HCT116 (cell line): ENCODE data around the gene GSTM1. TPM values are rescaled to one million over a fixed set of nuclear protein-coding genes. Genes with fewer than 3 reads are reported as not detected.

Source experiments
- ATAC-seq: fragments of 200-7000 bp; cut with Tn5 transposase; 2 replicates; pipeline ENCODE4 v1.9.1; 2020; ENCODE audit warnings: mild to moderate bottlenecking, moderate library complexity
- BruUV-seq: library from RNA; stranded (reverse); fragments of 400-500 nt; replicated peaks from 2 replicates; lab custom pipeline; 2021; lab: Mats Ljungman, UMichigan
- CTCF ChIA-PET: fragments of 300-600 bp; sonication (Branson Sonifier 250); formaldehyde crosslinking; loops from one replicate; lab custom pipeline; 2021; ENCODE audit warnings: antibody characterized with exemption; lab: Charles Lee
- POLR2A ChIA-PET: fragments of 300-600, 350-600 bp; sonication (Branson Sonifier 250); formaldehyde crosslinking; loops from one replicate; lab custom pipeline; 2021; ENCODE audit warnings: antibody characterized with exemption; lab: Charles Lee
- RAD21 ChIA-PET, 2 experiments: fragments of 300-600 bp; sonication (Branson Sonifier 250); formaldehyde crosslinking; loops; one replicate each; lab custom pipeline; 2023; ENCODE audit warnings: low total read pairs in 2 of 2; ENCODE audit not compliant: uncharacterized antibody in 2 of 2, unreplicated experiment in 2 of 2, low non-redundant PET in 1 of 2; lab: Charles Lee
- DNase-seq: peaks from one replicate; pipeline ENCODE4 v3.0.0-alpha.2; 2010; ENCODE audit warnings: low read depth, low spot score
- H2AFZ ChIP-seq: fragments of 200-600 bp; shearing (Covaris generic), sonication (generic); 2 replicates; pipeline ENCODE4 v1.6.1; 2017; ENCODE audit warnings: low read depth, mixed run types, mixed read lengths, antibody characterized with exemption, low read length; ENCODE audit not compliant: poor library complexity, severe bottlenecking
- H3K27ac ChIP-seq: 2 replicates; pipeline ENCODE4 v1.5.1; 2012; ENCODE audit warnings: low read depth, low read length
- H3K27me3 ChIP-seq: fragments of 200-600 bp; sonication (generic); 2 replicates; pipeline ENCODE4 v1.6.1; 2016; ENCODE audit warnings: mixed run types, low read length, mixed read lengths; ENCODE audit not compliant: insufficient read depth
- H3K36me3 ChIP-seq, 2 experiments: fragments of 200-500 bp in 1 of 2; fragments of 200-600 bp in 1 of 2; sonication (Bioruptor generic) in 1 of 2; sonication (generic) in 1 of 2; 2 replicates each; pipeline versions ENCODE4 v1.5.1 to v1.6.1; 2014 to 2016; ENCODE audit warnings: low read length in 2 of 2, inconsistent platforms in 1 of 2, mixed read lengths in 1 of 2, mixed run types in 1 of 2; ENCODE audit not compliant: insufficient read depth in 2 of 2, control insufficient read depth in 1 of 2
- H3K4me1 ChIP-seq, 2 experiments: fragments of 200-600 bp in 1 of 2; sonication (generic) in 1 of 2; 2 replicates each; pipeline versions ENCODE4 v1.5.1 to v1.6.1; 2012 to 2017; ENCODE audit warnings: low read length in 2 of 2, inconsistent platforms in 1 of 2, mild to moderate bottlenecking in 1 of 2, mixed read lengths in 1 of 2, mixed run types in 1 of 2, moderate library complexity in 1 of 2; ENCODE audit not compliant: insufficient read depth in 2 of 2, control insufficient read depth in 1 of 2
- H3K4me2 ChIP-seq: fragments of 200-600 bp; sonication (generic); 2 replicates; pipeline ENCODE4 v1.6.1; 2017; ENCODE audit warnings: mixed run types, low read length, mixed read lengths
- H3K4me3 ChIP-seq, 2 experiments: fragments of 200-600 bp in 1 of 2; sonication (generic) in 1 of 2; replicated peaks in 1 of 2; 2 replicates each; pipeline ENCODE4 v1.5.1; 2011 to 2016; ENCODE audit warnings: low read length in 2 of 2, control low read depth in 1 of 2, low read depth in 1 of 2, mild to moderate bottlenecking in 1 of 2, mixed read lengths in 1 of 2, mixed run types in 1 of 2
- H3K79me2 ChIP-seq: fragments of 200-600 bp; sonication (generic); 2 replicates; pipeline ENCODE4 v1.6.1; 2017; ENCODE audit warnings: mild to moderate bottlenecking, mixed run types, low read length, moderate library complexity, mixed read lengths; ENCODE audit not compliant: insufficient read depth
- H3K9ac ChIP-seq: fragments of 200-600 bp; sonication (generic); 2 replicates; pipeline ENCODE4 v1.6.1; 2016; ENCODE audit warnings: low read length, mixed read lengths
- H3K9me2 ChIP-seq: fragments of 200-600 bp; sonication (generic), shearing (Covaris generic); 2 replicates; pipeline ENCODE4 v1.6.1; 2017; ENCODE audit warnings: mixed run types, mild to moderate bottlenecking, moderate library complexity; ENCODE audit not compliant: insufficient read depth
- H3K9me3 ChIP-seq, 2 experiments: fragments of 200-500 bp in 1 of 2; fragments of 200-600 bp in 1 of 2; sonication (Bioruptor generic) in 1 of 2; sonication (generic) in 1 of 2; 2 replicates each; pipeline ENCODE4 v1.6.1; 2014 to 2017; ENCODE audit warnings: low read length in 2 of 2, mixed read lengths in 2 of 2, inconsistent platforms in 1 of 2, low read depth in 1 of 2, mild to moderate bottlenecking in 1 of 2, mixed run types in 1 of 2, moderate library complexity in 1 of 2; ENCODE audit not compliant: control insufficient read depth in 1 of 2, insufficient read depth in 1 of 2
- H4K20me1 ChIP-seq: fragments of 200-600 bp; sonication (generic), shearing (Covaris generic); 2 replicates; pipeline ENCODE4 v1.6.1; 2017; ENCODE audit warnings: mixed run types, mild to moderate bottlenecking, moderate library complexity; ENCODE audit not compliant: insufficient read depth
- CEBPB ChIP-seq: IDR thresholded peaks from 2 replicates; pipeline ENCODE4 v1.6.1; 2012; ENCODE audit warnings: low read depth
- EZH2phosphoT487 ChIP-seq: fragments of 200-600 bp; IDR thresholded peaks from 2 replicates; pipeline ENCODE4 v1.6.1; 2018; ENCODE audit warnings: antibody characterized with exemption, borderline replicate concordance
- JUND ChIP-seq: IDR thresholded peaks from 2 replicates; pipeline ENCODE4 v1.6.1; 2012
- POLR2A ChIP-seq: IDR thresholded peaks from 2 replicates; pipeline ENCODE4 v1.7.0; 2011; ENCODE audit warnings: borderline replicate concordance; ENCODE audit not compliant: insufficient read depth, insufficient read length; ENCODE audit errors: extremely low read depth
- RAD21 ChIP-seq: IDR thresholded peaks from 2 replicates; pipeline ENCODE4 v1.6.1; 2012; ENCODE audit warnings: low read depth, mild to moderate bottlenecking
- SP1 ChIP-seq: IDR thresholded peaks from 2 replicates; pipeline ENCODE4 v1.6.1; 2012; ENCODE audit warnings: low read depth
- TCF7L2 ChIP-seq: IDR thresholded peaks from 2 replicates; pipeline ENCODE4 v1.7.0; 2011; ENCODE audit warnings: borderline replicate concordance, inconsistent platforms; ENCODE audit not compliant: insufficient read depth, insufficient read length; ENCODE audit errors: extremely low read depth
- intact Hi-C: fragments of 100-400 bp; cut with micrococcal nuclease; formaldehyde crosslinking; loops from 2 replicates; pipeline ENCODE4 v1.10.0; 2022
- total RNA-seq: library from RNA; stranded (reverse); gene quantifications from one replicate; pipeline ENCODE4 v1.2.1, GENCODE V29; 2021; ENCODE audit not compliant: unreplicated experiment
- TF ChIP-seq, protein P1 (sequence below): IDR thresholded peaks from 2 replicates; pipeline ENCODE4 v1.6.1; 2011; ENCODE audit warnings: mild to moderate bottlenecking, low read length, moderate library complexity; ENCODE audit not compliant: insufficient replicate concordance; ENCODE audit errors: extremely low read depth
- TF ChIP-seq, protein P2 (sequence below): IDR thresholded peaks from 2 replicates; pipeline ENCODE4 v1.6.1; 2012

Gene GSTM1
- total RNA-seq, 1 experiment from 2014 or later: not detected

DNA sequence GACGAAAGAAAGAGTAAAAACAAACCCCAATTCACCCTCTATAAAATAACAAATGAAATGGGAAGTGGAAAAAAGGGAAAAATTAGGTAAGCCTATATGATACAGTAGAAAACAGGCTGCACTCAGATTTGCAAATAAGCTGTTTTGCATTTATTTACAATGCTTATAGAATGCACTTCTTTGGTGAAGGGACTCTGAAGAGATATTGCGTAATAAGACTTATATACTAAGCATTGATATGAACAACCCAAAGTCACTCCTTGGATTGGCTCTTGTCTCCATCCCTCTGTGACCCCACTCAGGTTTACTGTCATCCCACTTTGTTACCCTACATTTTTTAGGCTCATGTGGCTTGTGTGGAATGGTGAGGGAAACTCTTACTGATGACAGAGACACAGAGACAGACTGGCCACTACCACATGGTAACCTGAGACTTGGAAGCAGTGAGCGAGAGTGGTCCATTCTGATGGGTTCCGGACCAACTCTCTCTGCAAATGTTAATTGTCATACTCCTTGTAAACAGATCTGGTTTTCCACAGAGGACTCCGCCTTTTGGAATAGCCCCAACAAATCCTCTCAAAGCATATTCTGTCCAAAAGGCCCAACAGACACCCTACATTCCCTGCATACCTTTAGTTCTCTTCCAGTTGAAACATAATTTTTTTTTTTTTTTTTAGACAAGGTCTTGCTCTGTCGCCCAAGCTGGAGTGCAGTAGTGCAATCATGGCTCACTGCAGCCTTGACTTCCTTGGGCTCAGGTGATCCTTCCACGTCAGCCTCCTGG, 35.5 kb downstream of the GSTM1 start:
- Histone ChIP-seq H3K27me3 (no peaks in the 10 kb centered on the region), H3K9ac (no peak overlapping the region), H4K20me1 (no peaks in the 10 kb centered on the region), H3K79me2 (no peaks in the 10 kb centered on the region), H3K4me1 (peaks cover 0 to 14% of the 10 kb centered on the region in 2 experiments; a peak in 2 of 4 replicates), H2AFZ (no peak overlapping the region), H3K4me2 (no peak overlapping the region), H3K9me2 (no peaks in the 10 kb centered on the region), H3K4me3 (no peak overlapping the region), H3K36me3 (no peaks in the 10 kb centered on the region), H3K27ac (no peak overlapping the region), H3K9me3 (no peaks in the 10 kb centered on the region)
- TF ChIP-seq SP1 (no peak), POLR2A (no peak), TCF7L2 (no peak), CEBPB (no peak), JUND (no peak), RAD21 (no peak), EZH2phosphoT487 (no peak)
- TF ChIP-seq, protein P1, sequence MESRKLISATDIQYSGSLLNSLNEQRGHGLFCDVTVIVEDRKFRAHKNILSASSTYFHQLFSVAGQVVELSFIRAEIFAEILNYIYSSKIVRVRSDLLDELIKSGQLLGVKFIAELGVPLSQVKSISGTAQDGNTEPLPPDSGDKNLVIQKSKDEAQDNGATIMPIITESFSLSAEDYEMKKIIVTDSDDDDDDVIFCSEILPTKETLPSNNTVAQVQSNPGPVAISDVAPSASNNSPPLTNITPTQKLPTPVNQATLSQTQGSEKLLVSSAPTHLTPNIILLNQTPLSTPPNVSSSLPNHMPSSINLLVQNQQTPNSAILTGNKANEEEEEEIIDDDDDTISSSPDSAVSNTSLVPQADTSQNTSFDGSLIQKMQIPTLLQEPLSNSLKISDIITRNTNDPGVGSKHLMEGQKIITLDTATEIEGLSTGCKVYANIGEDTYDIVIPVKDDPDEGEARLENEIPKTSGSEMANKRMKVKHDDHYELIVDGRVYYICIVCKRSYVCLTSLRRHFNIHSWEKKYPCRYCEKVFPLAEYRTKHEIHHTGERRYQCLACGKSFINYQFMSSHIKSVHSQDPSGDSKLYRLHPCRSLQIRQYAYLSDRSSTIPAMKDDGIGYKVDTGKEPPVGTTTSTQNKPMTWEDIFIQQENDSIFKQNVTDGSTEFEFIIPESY: no peak
- TF ChIP-seq, protein P2, sequence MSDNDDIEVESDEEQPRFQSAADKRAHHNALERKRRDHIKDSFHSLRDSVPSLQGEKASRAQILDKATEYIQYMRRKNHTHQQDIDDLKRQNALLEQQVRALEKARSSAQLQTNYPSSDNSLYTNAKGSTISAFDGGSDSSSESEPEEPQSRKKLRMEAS: no peak
- ChIA-PET CTCF (no interaction called here), POLR2A (no interaction called here), RAD21 (no interaction called here)
- DNase-seq (no peak), ATAC-seq (no peak)
- intact Hi-C loops: no loop called here
- BruUV-seq: no TSS peak
